Measurements from ENCODE around the gene UROS. TPM values are rescaled to one million over a fixed set of nuclear protein-coding genes. Genes with fewer than 3 reads are reported as not detected.

Gene UROS
- polyA plus RNA-seq, 1 experiment: 56.6 TPM

- POLR2A ChIA-PET: no interaction called here
- TF ChIP-seq CTCF (IDR thresholded peaks at IDR 0.05; ENCODE audit: insufficient read depth, low read depth, low read length): no peak
- no peaks in the 10 kb centered on the region for H3K27me3 ChIP-seq (ENCODE audit: control insufficient read depth, insufficient read depth, low read length)
- no peak overlapping the region for H3K4me3 ChIP-seq (ENCODE audit: low read depth, low read length)
- CTCF ChIA-PET: no interaction called here
- no peaks in the 10 kb centered on the region for H3K36me3 ChIP-seq (ENCODE audit: control insufficient read depth, insufficient read depth, low read length)
- DNase-seq (ENCODE audit: low read depth): no peak
These were observed 41.0 kb downstream of the UROS start for GRCh38 chr10:125782054-125782453.

GRCh38 chr10:125781374-125781773 is 41.7 kb downstream of the UROS start:
- POLR2A ChIA-PET: no interaction called here
- no peaks in the 10 kb centered on the region for H3K36me3 ChIP-seq (ENCODE audit: control insufficient read depth, insufficient read depth, low read length)
- H3K4me3 ChIP-seq (ENCODE audit: low read depth, low read length): no peak overlapping the region
- no peak for DNase-seq (ENCODE audit: low read depth)
- no peaks in the 10 kb centered on the region for H3K27me3 ChIP-seq (ENCODE audit: control insufficient read depth, insufficient read depth, low read length)
- CTCF ChIA-PET: no interaction called here
- no peak for TF ChIP-seq CTCF (IDR thresholded peaks at IDR 0.05; ENCODE audit: insufficient read depth, low read depth, low read length)

GRCh38 chr10:125779403-125780327 is 43.4 kb downstream of the UROS start:
- Histone ChIP-seq H3K36me3 (ENCODE audit: control insufficient read depth, insufficient read depth, low read length) (no peaks in the 10 kb centered on the region), H3K4me3 (ENCODE audit: low read depth, low read length) (no peak overlapping the region), H3K27me3 (ENCODE audit: control insufficient read depth, insufficient read depth, low read length) (no peaks in the 10 kb centered on the region)
- ChIA-PET CTCF (no interaction called here), POLR2A (no interaction called here)
- no peak for TF ChIP-seq CTCF (IDR thresholded peaks at IDR 0.05; ENCODE audit: insufficient read depth, low read depth, low read length)
- no peak for DNase-seq (ENCODE audit: low read depth)

GRCh38 chr10:125778556-125778955 is 44.5 kb downstream of the UROS start:
- ChIA-PET CTCF (no interaction called here), POLR2A (no interaction called here)
- Histone ChIP-seq H3K4me3 (ENCODE audit: low read depth, low read length) (no peak overlapping the region), H3K27me3 (ENCODE audit: control insufficient read depth, insufficient read depth, low read length) (no peaks in the 10 kb centered on the region), H3K36me3 (ENCODE audit: control insufficient read depth, insufficient read depth, low read length) (no peaks in the 10 kb centered on the region)
- no peak for DNase-seq (ENCODE audit: low read depth)
- no peak for TF ChIP-seq CTCF (IDR thresholded peaks at IDR 0.05; ENCODE audit: insufficient read depth, low read depth, low read length)

- Histone ChIP-seq H3K4me3 (ENCODE audit: low read depth, low read length) (no peak overlapping the region), H3K36me3 (ENCODE audit: control insufficient read depth, insufficient read depth, low read length) (no peaks in the 10 kb centered on the region), H3K27me3 (ENCODE audit: control insufficient read depth, insufficient read depth, low read length) (no peaks in the 10 kb centered on the region)
- ChIA-PET POLR2A (no interaction called here), CTCF (no interaction called here)
- no peak for TF ChIP-seq CTCF (IDR thresholded peaks at IDR 0.05; ENCODE audit: insufficient read depth, low read depth, low read length)
- no peak for DNase-seq (ENCODE audit: low read depth)
These were observed 45.3 kb downstream of the UROS start for GRCh38 chr10:125777806-125778205.

Measured in BJ (cell line).